ENCODE measurements around the gene DSCAML1.
"Not testable (repeated sequence)": the region's sequence is repeated elsewhere in the genome, so short reads cannot be mapped to it uniquely, and the experiment has no call there.

Gene DSCAML1

DNA sequence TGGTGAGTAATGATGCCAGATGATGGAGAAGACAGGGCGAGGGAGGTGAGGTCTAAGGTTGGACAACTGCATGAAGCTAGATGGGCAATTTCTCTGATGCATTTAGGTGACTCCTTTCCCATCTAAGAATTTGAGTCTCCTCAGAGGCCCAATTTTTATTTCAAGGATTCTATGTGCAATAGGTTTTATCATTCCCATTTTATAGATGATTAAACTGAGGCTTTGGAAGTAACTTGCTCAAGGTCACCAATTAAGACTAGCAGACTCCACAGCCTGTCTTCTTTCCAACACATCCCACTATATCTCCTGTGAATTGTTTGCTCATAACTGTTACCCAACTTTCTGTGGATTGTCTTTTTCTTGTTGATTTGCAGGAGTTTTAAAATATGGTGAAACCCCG, 28.5 kb downstream of the DSCAML1 start:
- H3K4me3 ChIP-seq (ENCODE audit: low read depth, low read length) = no peak overlapping the region
- TF ChIP-seq, protein P1, sequence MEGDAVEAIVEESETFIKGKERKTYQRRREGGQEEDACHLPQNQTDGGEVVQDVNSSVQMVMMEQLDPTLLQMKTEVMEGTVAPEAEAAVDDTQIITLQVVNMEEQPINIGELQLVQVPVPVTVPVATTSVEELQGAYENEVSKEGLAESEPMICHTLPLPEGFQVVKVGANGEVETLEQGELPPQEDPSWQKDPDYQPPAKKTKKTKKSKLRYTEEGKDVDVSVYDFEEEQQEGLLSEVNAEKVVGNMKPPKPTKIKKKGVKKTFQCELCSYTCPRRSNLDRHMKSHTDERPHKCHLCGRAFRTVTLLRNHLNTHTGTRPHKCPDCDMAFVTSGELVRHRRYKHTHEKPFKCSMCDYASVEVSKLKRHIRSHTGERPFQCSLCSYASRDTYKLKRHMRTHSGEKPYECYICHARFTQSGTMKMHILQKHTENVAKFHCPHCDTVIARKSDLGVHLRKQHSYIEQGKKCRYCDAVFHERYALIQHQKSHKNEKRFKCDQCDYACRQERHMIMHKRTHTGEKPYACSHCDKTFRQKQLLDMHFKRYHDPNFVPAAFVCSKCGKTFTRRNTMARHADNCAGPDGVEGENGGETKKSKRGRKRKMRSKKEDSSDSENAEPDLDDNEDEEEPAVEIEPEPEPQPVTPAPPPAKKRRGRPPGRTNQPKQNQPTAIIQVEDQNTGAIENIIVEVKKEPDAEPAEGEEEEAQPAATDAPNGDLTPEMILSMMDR (conservative IDR thresholded peaks at IDR 0.05; ENCODE audit: low read depth, low read length) = no peak
- DNase-seq (ENCODE audit: low read depth) = no peak

DNA sequence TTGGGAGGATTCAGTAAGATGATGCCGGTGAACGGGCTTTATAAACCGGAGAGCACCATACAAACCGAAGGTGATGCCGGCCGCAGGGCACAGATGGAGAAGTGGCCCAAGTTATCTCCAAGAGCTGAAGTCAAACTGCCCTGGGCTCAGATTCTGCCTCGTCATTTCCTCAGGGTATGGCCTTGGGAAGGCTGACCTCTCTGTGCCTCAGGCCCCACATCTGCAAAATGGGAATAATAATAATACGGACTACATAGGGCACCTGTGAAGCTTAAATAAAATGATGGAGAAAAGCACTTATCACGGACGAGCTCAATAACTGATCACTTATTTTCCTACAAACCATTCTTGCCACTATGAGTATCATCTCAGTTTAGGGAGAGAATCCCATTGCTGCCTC, 29.9 kb downstream of the DSCAML1 start:
- DNase-seq (ENCODE audit: low read depth) = no peak
- H3K4me3 ChIP-seq (ENCODE audit: low read depth, low read length) = no peak overlapping the region
- TF ChIP-seq, protein P1 (conservative IDR thresholded peaks at IDR 0.05; ENCODE audit: low read depth, low read length) = no peak

DNA sequence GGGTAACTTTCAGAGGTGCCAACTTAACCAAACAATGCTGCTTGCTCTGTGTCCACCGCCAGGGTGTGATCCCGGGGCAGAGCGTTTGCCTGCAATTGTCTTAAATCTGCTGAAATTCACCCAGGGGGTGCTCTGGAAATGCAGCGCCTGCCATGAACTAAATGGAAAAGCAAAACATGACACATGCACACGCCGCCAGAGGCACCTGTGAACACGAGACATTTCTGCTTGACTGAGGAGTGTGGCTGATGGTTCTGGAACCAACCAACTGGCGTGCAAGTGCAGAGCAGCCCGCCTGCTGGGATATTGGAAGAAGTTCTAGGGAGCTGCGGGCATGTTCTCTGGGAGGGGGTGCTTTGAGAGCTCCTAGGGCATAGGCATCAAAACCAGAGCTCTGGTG, 30.4 kb downstream of the DSCAML1 start:
- H3K4me3 ChIP-seq (ENCODE audit: low read depth, low read length) = no peak overlapping the region
- TF ChIP-seq, protein P1 (conservative IDR thresholded peaks at IDR 0.05; ENCODE audit: low read depth, low read length) = no peak

DNA sequence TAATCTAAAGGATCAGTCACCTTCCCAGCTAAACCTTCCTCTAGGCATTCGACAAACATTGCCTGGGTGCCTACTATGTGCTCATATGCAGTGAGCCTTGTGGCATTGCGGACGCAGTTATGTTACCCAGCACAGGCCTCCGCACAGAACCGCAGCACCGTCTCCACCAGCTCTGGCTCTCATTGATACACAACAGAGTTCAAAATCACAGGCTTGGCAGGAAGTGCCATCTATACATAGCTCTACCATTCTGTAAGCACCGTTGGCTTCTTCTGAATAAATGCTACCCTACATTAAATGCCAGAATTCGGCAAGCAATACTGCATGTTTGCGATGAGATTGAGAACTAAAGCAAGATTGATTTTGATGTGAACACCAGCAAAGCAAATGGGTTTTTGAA, 31.0 kb downstream of the DSCAML1 start:
- DNase-seq (ENCODE audit: low read depth) = no peak
- TF ChIP-seq, protein P1 (conservative IDR thresholded peaks at IDR 0.05; ENCODE audit: low read depth, low read length) = no peak
- H3K4me3 ChIP-seq (ENCODE audit: low read depth, low read length) = no peak overlapping the region

More for the DNA sequence above, 30.4 kb downstream of the DSCAML1 start:
- DNase-seq (ENCODE audit: low read depth) = no peak

DNA sequence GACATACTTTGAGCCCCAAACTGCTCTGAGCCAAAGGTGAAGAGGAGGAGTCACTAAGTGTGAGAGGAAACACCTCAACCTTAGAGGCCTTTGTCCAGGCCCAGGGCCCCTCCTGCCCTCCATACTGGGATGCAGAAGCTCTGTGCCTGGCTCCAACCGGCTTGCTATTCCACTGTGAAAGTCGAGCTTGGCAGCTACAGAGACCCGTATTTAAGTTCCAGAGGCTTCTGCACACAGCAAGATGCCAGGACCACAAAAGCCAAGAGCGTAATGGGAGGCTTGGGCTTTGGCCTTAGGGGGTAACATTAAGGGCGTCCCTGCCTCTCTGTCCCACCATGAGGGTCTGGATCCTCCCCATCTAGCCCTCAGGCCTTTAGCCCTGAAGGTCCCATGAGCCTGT, 31.9 kb downstream of the DSCAML1 start:
- TF ChIP-seq, protein P1 (conservative IDR thresholded peaks at IDR 0.05; ENCODE audit: low read depth, low read length) = no peak
- H3K4me3 ChIP-seq (ENCODE audit: low read depth, low read length) = no peak overlapping the region
- no peak for DNase-seq (ENCODE audit: low read depth)

DNA sequence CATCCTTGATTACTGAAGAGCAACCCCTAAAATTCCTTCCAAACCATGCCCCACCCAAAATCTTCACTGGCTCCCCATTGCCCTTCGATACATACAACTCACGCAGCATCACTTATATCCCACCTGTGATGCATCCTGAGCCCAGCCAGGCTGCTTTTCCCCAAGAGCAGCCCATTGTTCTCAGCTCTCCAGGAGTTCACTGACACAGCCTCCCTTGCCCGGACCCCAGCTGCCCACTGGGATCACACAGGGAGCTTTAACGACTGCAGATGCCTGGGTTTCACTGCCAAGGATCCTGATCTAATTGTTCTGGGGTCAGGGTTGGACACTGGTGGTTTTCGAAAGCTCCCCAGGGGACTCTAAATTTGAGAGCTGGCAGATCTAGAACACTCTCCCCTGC, 33.6 kb downstream of the DSCAML1 start:
- not testable (repeated sequence) for H3K4me3 ChIP-seq (ENCODE audit: low read depth, low read length); DNase-seq (ENCODE audit: low read depth)

DNA sequence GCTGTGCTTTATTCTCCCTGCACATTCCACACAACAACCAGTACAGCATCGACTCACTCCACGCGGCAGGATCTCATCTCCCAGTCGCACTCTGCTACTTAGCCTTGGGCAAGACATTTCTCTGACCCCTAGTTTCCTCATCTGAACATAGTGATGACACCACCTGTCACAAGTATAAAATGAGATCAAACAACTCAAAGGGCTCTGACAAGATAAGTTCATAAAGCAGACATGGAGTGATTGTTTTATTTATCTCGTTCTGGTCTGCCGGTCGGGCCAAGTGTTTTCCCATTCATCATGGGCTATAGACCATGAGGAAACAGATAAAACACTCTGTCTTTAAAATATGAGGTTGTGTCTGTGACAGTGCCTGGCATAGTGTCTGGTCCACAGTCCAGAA, 35.0 kb downstream of the DSCAML1 start:
- H3K4me3 ChIP-seq (ENCODE audit: low read depth, low read length) = no peak overlapping the region
- TF ChIP-seq, protein P1 (conservative IDR thresholded peaks at IDR 0.05; ENCODE audit: low read depth, low read length) = no peak
- no peak for DNase-seq (ENCODE audit: low read depth)

DNA sequence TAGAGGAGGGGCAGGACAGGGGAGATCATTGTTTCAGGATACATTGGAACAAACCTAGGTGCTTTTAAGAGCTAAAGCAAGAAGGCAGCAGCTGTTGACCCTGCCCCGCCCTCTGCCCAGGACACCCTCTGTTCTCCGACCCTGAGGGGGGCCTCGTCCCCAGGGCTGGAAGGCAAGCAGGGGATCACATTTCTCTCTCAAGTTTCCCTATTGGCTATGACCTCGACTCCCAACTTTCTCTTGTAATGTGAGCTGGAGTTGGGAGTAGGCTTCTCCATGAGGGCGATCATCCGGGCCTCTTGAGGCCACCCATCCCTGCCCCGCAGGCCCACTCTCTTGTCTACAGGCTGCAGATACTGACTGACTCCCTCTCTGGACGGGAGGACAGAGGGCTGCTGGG, 37.7 kb downstream of the DSCAML1 start:
- no peak overlapping the region for H3K4me3 ChIP-seq (ENCODE audit: low read depth, low read length)
- no peak for DNase-seq (ENCODE audit: low read depth)
- TF ChIP-seq, protein P1 (conservative IDR thresholded peaks at IDR 0.05; ENCODE audit: low read depth, low read length) = no peak

All from choroid plexus epithelial cell (primary cell).